Right atrium auricular region (tissue), 2 donors: ENCODE measurements around the gene SLC6A15. TPM values are rescaled to one million over a fixed set of nuclear protein-coding genes. Genes with fewer than 3 reads are reported as not detected.

ENCODE experiments used
- DNase-seq: peaks from one replicate; pipeline ENCODE4 v3.0.0-alpha.2; 2019; ENCODE audit warnings: low spot score
- H3K27ac ChIP-seq, 2 donors: fragments of 200-600 bp; sonication (generic); 1 replicate in 1 of 2; 2 replicates in 1 of 2; pipeline ENCODE4 v1.5.1; 2016 to 2019
- H3K27me3 ChIP-seq, 2 donors: fragments of 200-600 bp; sonication (generic); one replicate each; pipeline versions ENCODE4 v1.5.1 to v1.6.0; 2017 to 2019
- H3K36me3 ChIP-seq: fragments of 200-600 bp; sonication (generic); one replicate; pipeline ENCODE4 v1.5.1; 2016
- H3K4me1 ChIP-seq, 2 donors: fragments of 200-600 bp; sonication (generic); one replicate each; pipeline versions ENCODE4 v1.5.1 to v1.6.0; 2017 to 2019
- H3K4me3 ChIP-seq, 2 donors: fragments of 200-600 bp; sonication (generic); 1 replicate in 1 of 2; 2 replicates in 1 of 2; pipeline ENCODE4 v1.5.1; 2017 to 2019; ENCODE audit warnings: mild to moderate bottlenecking in 1 of 2, moderate library complexity in 1 of 2
- H3K9me3 ChIP-seq, 2 donors: fragments of 200-600 bp; sonication (generic); one replicate each; pipeline ENCODE4 v1.5.1; 2019
- CTCF ChIP-seq, 2 donors: fragments of 200-600 bp; sonication (generic); IDR thresholded peaks; one replicate each; pipeline ENCODE4 v1.5.1; 2019; ENCODE audit warnings: antibody characterized with exemption in 2 of 2
- total RNA-seq, 2 donors: library from RNA; depleted of rRNA; stranded (reverse); fragments of >200 nt; gene quantifications; one replicate each; pipeline ENCODE4 v1.1.0, GENCODE V29; 2016

SLC6A15 gene
- not detected for total RNA-seq

- no peak for TF ChIP-seq CTCF (IDR thresholded peaks at IDR 0.05)
- peak within 1 kb of the TSS; percentile 10 to 37 for H3K4me3 ChIP-seq
- H3K27ac ChIP-seq: no peak within 1 kb of the TSS
- no peaks in the 10 kb centered on the region for H3K36me3 ChIP-seq
- H3K27me3 ChIP-seq: peaks cover 0 to 15% of the 10 kb centered on the region in 2 donors
- DNase-seq: no peak
- H3K9me3 ChIP-seq: no peaks in the 10 kb centered on the region
- H3K4me1 ChIP-seq: peaks cover 0 to 28% of the 10 kb centered on the region in 2 donors
Measured at GRCh38 chr12:84912198-84913128, at the start of gene SLC6A15. TSS of gene SLC6A15 (minus strand) at chr12:84912799. CDS start at chr12:84892120, 20,679 bp downstream.

- Histone ChIP-seq H3K4me3 (no peak overlapping the region), H3K27ac (no peak overlapping the region), H3K27me3 (no peaks in the 10 kb centered on the region), H3K4me1 (no peaks in the 10 kb centered on the region), H3K9me3 (no peaks in the 10 kb centered on the region), H3K36me3 (no peaks in the 10 kb centered on the region)
- no peak for DNase-seq
- no peak for TF ChIP-seq CTCF (IDR thresholded peaks at IDR 0.05)
Measured at GRCh38 chr12:84960918-84961317, 48.3 kb upstream of the SLC6A15 start.

GRCh38 chr12:84955298-84955697 lies 42.7 kb upstream of the SLC6A15 start:
- Histone ChIP-seq H3K27ac (no peak overlapping the region), H3K4me1 (no peaks in the 10 kb centered on the region), H3K36me3 (no peaks in the 10 kb centered on the region), H3K4me3 (no peak overlapping the region), H3K27me3 (no peaks in the 10 kb centered on the region), H3K9me3 (no peaks in the 10 kb centered on the region)
- no peak for DNase-seq
- no peak for TF ChIP-seq CTCF (IDR thresholded peaks at IDR 0.05)

GRCh38 chr12:84954415-84954814 lies 41.8 kb upstream of the SLC6A15 start:
- no peak for DNase-seq
- Histone ChIP-seq H3K4me3 (no peak overlapping the region), H3K4me1 (no peaks in the 10 kb centered on the region), H3K27me3 (no peaks in the 10 kb centered on the region), H3K36me3 (no peaks in the 10 kb centered on the region), H3K27ac (no peak overlapping the region), H3K9me3 (no peaks in the 10 kb centered on the region)
- no peak for TF ChIP-seq CTCF (IDR thresholded peaks at IDR 0.05)

- Histone ChIP-seq H3K27me3 (no peaks in the 10 kb centered on the region), H3K9me3 (no peaks in the 10 kb centered on the region), H3K4me1 (no peaks in the 10 kb centered on the region), H3K4me3 (no peak overlapping the region), H3K27ac (no peak overlapping the region), H3K36me3 (no peaks in the 10 kb centered on the region)
- TF ChIP-seq CTCF (IDR thresholded peaks at IDR 0.05): no peak
- no peak for DNase-seq
Measured at GRCh38 chr12:84950971-84951546, 38.5 kb upstream of the SLC6A15 start.
